ENCODE measurements around the gene HACD1. TPM values are rescaled to one million over a fixed set of nuclear protein-coding genes. Genes with fewer than 3 reads are reported as not detected.

The HACD1 gene
- total and polyA plus RNA-seq, 2 donors (not counting 3 experiments of a cell fraction or from before 2014, with no cell fraction given) = 17.4 to 25.2 TPM

DNA sequence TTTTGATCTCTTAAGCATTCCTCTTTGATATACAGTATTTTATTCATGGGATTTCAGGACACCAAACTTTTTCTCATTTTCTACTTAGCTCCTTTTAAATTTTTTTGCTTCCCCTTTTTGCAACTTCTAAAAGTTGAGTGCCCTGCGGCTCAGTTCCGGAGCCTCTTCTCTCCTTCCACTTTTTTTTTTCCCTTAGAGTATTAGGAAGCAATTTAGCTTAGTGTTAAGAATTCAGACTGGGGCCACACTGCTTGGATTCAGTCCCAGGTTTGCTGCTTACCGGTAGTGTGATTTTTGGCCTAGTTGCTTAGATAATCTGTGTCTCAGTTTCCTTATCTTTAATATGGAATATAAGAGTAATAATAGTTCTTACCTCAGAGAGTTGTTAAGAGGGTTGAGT lies 30.2 kb upstream of the HACD1 start:
- Histone ChIP-seq H4K20me1 (replicated peaks; ENCODE audit: control insufficient read depth, extremely low read depth, insufficient read depth, low read length) (no peaks in the 10 kb centered on the region), H2AFZ (ENCODE audit: low read depth, low read length) (no peak overlapping the region), H3K9me1 (replicated peaks; ENCODE audit: control insufficient read depth, extremely low read depth, insufficient read depth, low read length) (no peaks in the 10 kb centered on the region), H3K27ac (ENCODE audit: insufficient read depth, low read depth, low read length) (no peak overlapping the region), H3K9me3 (replicated peaks; ENCODE audit: control insufficient read depth, insufficient read depth, low read length) (no peaks in the 10 kb centered on the region), H3K36me3 (ENCODE audit: control insufficient read depth in 2 of 2, extremely low read depth in 1 of 2, insufficient read depth in 2 of 2, low read length in 2 of 2) (no peaks in the 10 kb centered on the region), H3K27me3 (ENCODE audit: control insufficient read depth in 2 of 2, insufficient read depth in 2 of 2, low read length in 2 of 2) (no peaks in the 10 kb centered on the region), H3K4me3 (replicated peaks in 1 of 3; ENCODE audit: insufficient read depth in 1 of 3, low read depth in 1 of 3, low read length in 3 of 3) (no peak overlapping the region), H3K79me2 (ENCODE audit: control insufficient read depth, insufficient read depth, low read length) (peaks cover 80% of the 10 kb centered on the region), H3K9ac (replicated peaks; ENCODE audit: extremely low read depth, insufficient read depth, low read length) (no peak overlapping the region), H3K4me2 (ENCODE audit: insufficient read depth, low read length) (no peak overlapping the region), H3K4me1 (ENCODE audit: control insufficient read depth, extremely low read depth, insufficient read depth, low read length) (peaks cover 21% of the 10 kb centered on the region)
- BruUV-seq (replicated peaks) = no TSS peak
- POLR2A ChIA-PET = no interaction called here
- no peak for FAIRE-seq
- TF ChIP-seq, protein P1, sequence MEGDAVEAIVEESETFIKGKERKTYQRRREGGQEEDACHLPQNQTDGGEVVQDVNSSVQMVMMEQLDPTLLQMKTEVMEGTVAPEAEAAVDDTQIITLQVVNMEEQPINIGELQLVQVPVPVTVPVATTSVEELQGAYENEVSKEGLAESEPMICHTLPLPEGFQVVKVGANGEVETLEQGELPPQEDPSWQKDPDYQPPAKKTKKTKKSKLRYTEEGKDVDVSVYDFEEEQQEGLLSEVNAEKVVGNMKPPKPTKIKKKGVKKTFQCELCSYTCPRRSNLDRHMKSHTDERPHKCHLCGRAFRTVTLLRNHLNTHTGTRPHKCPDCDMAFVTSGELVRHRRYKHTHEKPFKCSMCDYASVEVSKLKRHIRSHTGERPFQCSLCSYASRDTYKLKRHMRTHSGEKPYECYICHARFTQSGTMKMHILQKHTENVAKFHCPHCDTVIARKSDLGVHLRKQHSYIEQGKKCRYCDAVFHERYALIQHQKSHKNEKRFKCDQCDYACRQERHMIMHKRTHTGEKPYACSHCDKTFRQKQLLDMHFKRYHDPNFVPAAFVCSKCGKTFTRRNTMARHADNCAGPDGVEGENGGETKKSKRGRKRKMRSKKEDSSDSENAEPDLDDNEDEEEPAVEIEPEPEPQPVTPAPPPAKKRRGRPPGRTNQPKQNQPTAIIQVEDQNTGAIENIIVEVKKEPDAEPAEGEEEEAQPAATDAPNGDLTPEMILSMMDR (IDR thresholded peaks at IDR 0.05; ENCODE audit: extremely low read depth in 1 of 2, insufficient read depth in 1 of 2, low read depth in 1 of 2, low read length in 2 of 2) = no peak
- TF ChIP-seq POLR2AphosphoS5 (IDR thresholded peaks at IDR 0.05; ENCODE audit: insufficient read depth, low read depth, low read length) (no peak), FOS (IDR thresholded peaks at IDR 0.05; ENCODE audit: borderline replicate concordance, insufficient read depth, low read length) (no peak), POLR2A (IDR thresholded peaks at IDR 0.05; ENCODE audit: low read depth, low read length) (no peak), EZH2 (IDR thresholded peaks at IDR 0.05; ENCODE audit: borderline replicate concordance, low read depth, low read length, severe bottlenecking) (no peak), JUN (IDR thresholded peaks at IDR 0.05; ENCODE audit: borderline replicate concordance, insufficient read depth, insufficient read length, low read depth) (no peak), GATA2 (IDR thresholded peaks at IDR 0.05; ENCODE audit: insufficient read depth, insufficient read length, low read depth, low read length) (no peak)
- dilution Hi-C loops (cut with MboI; ENCODE audit: extremely low pct_ligation_motif_present, low sequenced_read_pairs) (no loop called here), intact Hi-C loops (cut with micrococcal nuclease) (no loop called here)
- no peak for DNase-seq (ENCODE audit: low read depth, low spot score)
- CTCF ChIA-PET = interaction anchor here (0.6 to 1.2 kb wide), 3 partner anchors 8 to 20 kb away, joined by 3 to 4 read pairs (median 4); no protein-coding TSS in a partner anchor

All from endothelial cell of umbilical vein (primary cell).